GM10266 (cell line): ENCODE data around the gene ZNF425.
"Not testable (repeated sequence)": the region's sequence is repeated elsewhere in the genome, so short reads cannot be mapped to it uniquely, and the experiment has no call there.

Experiments
- DNase-seq: peaks from one replicate; pipeline ENCODE4 v3.0.0; 2012; ENCODE audit errors: extremely low spot score
- CTCF ChIP-seq: IDR thresholded peaks from 2 replicates; pipeline ENCODE4 v1.5.1; 2012; ENCODE audit warnings: mild to moderate bottlenecking, low read depth; ENCODE audit not compliant: control insufficient read depth, insufficient read depth; ENCODE audit errors: missing control alignments

ZNF425 gene

GRCh38 chr7:149097088-149097487 is 29.0 kb downstream of the ZNF425 start:
- no peak for TF ChIP-seq CTCF
- no peak for DNase-seq

- TF ChIP-seq CTCF = no peak
- DNase-seq = peak; percentile 53
Measured at GRCh38 chr7:149093228-149093627, 32.9 kb downstream of the ZNF425 start.

- not testable (repeated sequence) for DNase-seq
Measured at GRCh38 chr7:149092244-149092643, 33.9 kb downstream of the ZNF425 start.

- peak; percentile 95 for DNase-seq
- TF ChIP-seq CTCF = peak; percentile 91
Measured at GRCh38 chr7:149090397-149091195, 35.5 kb downstream of the ZNF425 start, which contains the start of gene ZNF786. ZNF786 (minus strand) TSS chr7:149090718; CDS start chr7:149090640, 78 bp downstream.

GRCh38 chr7:149087376-149087775 is 38.7 kb downstream of the ZNF425 start:
- TF ChIP-seq CTCF = no peak
- DNase-seq = no peak

GRCh38 chr7:149085866-149086265 is 40.3 kb downstream of the ZNF425 start:
- no peak for DNase-seq

GRCh38 chr7:149084407-149084806 is 41.7 kb downstream of the ZNF425 start:
- DNase-seq = no peak
- no peak for TF ChIP-seq CTCF

More at GRCh38 chr7:149085866-149086265, 40.3 kb downstream of the ZNF425 start:
- TF ChIP-seq CTCF = no peak
